K562 (cell line): Measurements from ENCODE around the gene CSAD.

ENCODE experiments used
- CC2D1A ChIP-seq: fragments of 450-650 bp; IDR thresholded peaks from 2 replicates; pipeline ENCODE4 v1.6.1; 2017; ENCODE audit warnings: mild to moderate bottlenecking
- EZH2 ChIP-seq: IDR thresholded peaks from 2 replicates; pipeline ENCODE4 v1.6.1; 2012; ENCODE audit warnings: low read depth, mild to moderate bottlenecking, inconsistent platforms, low read length, borderline replicate concordance
- HCFC1 ChIP-seq: IDR thresholded peaks from 2 replicates; pipeline ENCODE4 v1.6.1; 2012; ENCODE audit warnings: low read depth, low read length, improper control_type of control experiment
- TF ChIP-seq, protein P1 (sequence below): sonication (generic); formaldehyde crosslinking; IDR thresholded peaks from 2 replicates; pipeline ENCODE4 v1.8.0; 2023; ENCODE audit warnings: mild to moderate bottlenecking, missing genetic modification reagents
- TF ChIP-seq, protein P2 (sequence below), 3 experiments: IDR thresholded peaks in 2 of 3; conservative IDR thresholded peaks in 1 of 3; 2 replicates each; pipeline ENCODE4 v1.5.1; 2011 to 2012; ENCODE audit warnings: low read length in 3 of 3, mild to moderate bottlenecking in 3 of 3, control low read depth in 2 of 3, improper control_type of control experiment in 1 of 3, inconsistent platforms in 1 of 3, low read depth in 1 of 3, mixed read lengths in 1 of 3, moderate library complexity in 1 of 3; ENCODE audit not compliant: insufficient read depth in 2 of 3
- TF ChIP-seq, protein P3 (sequence below): sonication (generic); formaldehyde crosslinking; IDR thresholded peaks from 2 replicates; pipeline ENCODE4 v1.8.0; 2022; ENCODE audit warnings: missing genetic modification reagents, mild to moderate bottlenecking, borderline replicate concordance

DNA sequence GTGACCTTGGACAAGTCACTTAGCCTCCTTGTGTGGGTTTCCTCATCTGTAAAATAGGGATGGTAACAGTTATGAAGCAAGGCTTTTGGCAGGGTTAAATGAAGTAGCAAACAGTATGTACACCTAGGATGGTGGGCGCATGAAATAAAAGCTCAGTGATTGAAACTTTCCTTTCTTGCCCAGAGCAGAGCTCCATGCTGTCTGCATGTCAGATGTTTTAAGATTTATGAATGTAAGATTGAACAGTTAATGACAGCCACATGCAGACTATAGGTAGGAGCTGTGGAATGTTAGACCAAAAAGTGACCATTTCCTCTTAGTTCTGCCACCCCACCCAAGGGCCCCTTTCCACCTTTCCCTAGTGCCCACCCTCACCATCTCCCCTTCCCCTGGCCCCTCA is 14.2 kb upstream of the CSAD start:
- TF ChIP-seq, protein P1, sequence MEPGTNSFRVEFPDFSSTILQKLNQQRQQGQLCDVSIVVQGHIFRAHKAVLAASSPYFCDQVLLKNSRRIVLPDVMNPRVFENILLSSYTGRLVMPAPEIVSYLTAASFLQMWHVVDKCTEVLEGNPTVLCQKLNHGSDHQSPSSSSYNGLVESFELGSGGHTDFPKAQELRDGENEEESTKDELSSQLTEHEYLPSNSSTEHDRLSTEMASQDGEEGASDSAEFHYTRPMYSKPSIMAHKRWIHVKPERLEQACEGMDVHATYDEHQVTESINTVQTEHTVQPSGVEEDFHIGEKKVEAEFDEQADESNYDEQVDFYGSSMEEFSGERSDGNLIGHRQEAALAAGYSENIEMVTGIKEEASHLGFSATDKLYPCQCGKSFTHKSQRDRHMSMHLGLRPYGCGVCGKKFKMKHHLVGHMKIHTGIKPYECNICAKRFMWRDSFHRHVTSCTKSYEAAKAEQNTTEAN (CRISPR knock-in tag), result no peak
- TF ChIP-seq HCFC1, result no peak
- TF ChIP-seq, protein P2, sequence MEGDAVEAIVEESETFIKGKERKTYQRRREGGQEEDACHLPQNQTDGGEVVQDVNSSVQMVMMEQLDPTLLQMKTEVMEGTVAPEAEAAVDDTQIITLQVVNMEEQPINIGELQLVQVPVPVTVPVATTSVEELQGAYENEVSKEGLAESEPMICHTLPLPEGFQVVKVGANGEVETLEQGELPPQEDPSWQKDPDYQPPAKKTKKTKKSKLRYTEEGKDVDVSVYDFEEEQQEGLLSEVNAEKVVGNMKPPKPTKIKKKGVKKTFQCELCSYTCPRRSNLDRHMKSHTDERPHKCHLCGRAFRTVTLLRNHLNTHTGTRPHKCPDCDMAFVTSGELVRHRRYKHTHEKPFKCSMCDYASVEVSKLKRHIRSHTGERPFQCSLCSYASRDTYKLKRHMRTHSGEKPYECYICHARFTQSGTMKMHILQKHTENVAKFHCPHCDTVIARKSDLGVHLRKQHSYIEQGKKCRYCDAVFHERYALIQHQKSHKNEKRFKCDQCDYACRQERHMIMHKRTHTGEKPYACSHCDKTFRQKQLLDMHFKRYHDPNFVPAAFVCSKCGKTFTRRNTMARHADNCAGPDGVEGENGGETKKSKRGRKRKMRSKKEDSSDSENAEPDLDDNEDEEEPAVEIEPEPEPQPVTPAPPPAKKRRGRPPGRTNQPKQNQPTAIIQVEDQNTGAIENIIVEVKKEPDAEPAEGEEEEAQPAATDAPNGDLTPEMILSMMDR (IDR thresholded peaks at IDR 0.05 in 2 of 3, conservative IDR thresholded peaks at IDR 0.05 in 1 of 3; ENCODE audit: insufficient read depth in 2 of 3, low read depth in 1 of 3, low read length in 3 of 3), result no peak
- TF ChIP-seq, protein P3, sequence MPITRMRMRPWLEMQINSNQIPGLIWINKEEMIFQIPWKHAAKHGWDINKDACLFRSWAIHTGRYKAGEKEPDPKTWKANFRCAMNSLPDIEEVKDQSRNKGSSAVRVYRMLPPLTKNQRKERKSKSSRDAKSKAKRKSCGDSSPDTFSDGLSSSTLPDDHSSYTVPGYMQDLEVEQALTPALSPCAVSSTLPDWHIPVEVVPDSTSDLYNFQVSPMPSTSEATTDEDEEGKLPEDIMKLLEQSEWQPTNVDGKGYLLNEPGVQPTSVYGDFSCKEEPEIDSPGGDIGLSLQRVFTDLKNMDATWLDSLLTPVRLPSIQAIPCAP (CRISPR knock-in tag), result no peak
- TF ChIP-seq EZH2, result no peak
- TF ChIP-seq CC2D1A, result no peak
